Activated T-helper 2 cell treated with anti-CD3 and anti-CD28 coated beads, Interferon-gamma antibody, Interleukin-2, Interleukin-4, amounts not matched to agents 10 μg/mL and 5 μg/mL and 100 μg/mL, durations not matched to agents 14 hours and 24 hours and 36 hours (primary cell): ENCODE measurements around the gene ST3GAL4. TPM values are rescaled to one million over a fixed set of nuclear protein-coding genes. Genes with fewer than 3 reads are reported as not detected.
"Not testable (repeated sequence)": the region's sequence is repeated elsewhere in the genome, so short reads cannot be mapped to it uniquely, and the experiment has no call there.

Source experiments
- DNase-seq: peaks from one replicate; pipeline ENCODE4 v3.0.0; 2021; ENCODE audit warnings: low spot score
- H3K27ac Mint-ChIP-seq: one replicate; pipeline ENCODE4 v1.8.0; 2021; ENCODE audit warnings: mixed read lengths
- H3K27me3 Mint-ChIP-seq: one replicate; pipeline ENCODE4 v1.8.0; 2021; ENCODE audit warnings: low read depth, mixed read lengths
- H3K36me3 Mint-ChIP-seq: one replicate; pipeline ENCODE4 v1.8.0; 2021; ENCODE audit warnings: low read depth, mixed read lengths
- H3K4me1 Mint-ChIP-seq: one replicate; pipeline ENCODE4 v1.8.0; 2021; ENCODE audit warnings: low read depth, mixed read lengths
- H3K4me3 Mint-ChIP-seq: one replicate; pipeline ENCODE4 v1.8.0; 2021; ENCODE audit warnings: low read depth, mild to moderate bottlenecking, moderate library complexity, mixed read lengths
- H3K9me3 Mint-ChIP-seq: one replicate; pipeline ENCODE4 v1.8.0; 2021; ENCODE audit warnings: mixed read lengths
- intact Hi-C: fragments of 100-400 bp; cut with micrococcal nuclease; formaldehyde crosslinking; loops from one replicate; pipeline ENCODE4 v1.15.1; 2023
- total RNA-seq: library from RNA; stranded (reverse); gene quantifications from 2 replicates; pipeline ENCODE4 v1.2.3, GENCODE V29; 2022

The ST3GAL4 gene
- total RNA-seq, 1 donor from 2014 or later, result 14.4 TPM

- H3K9me3 Mint-ChIP-seq, result no peaks in the 10 kb centered on the region
- H3K4me3 Mint-ChIP-seq, result no peak overlapping the region
- H3K4me1 Mint-ChIP-seq, result peaks cover 37% of the 10 kb centered on the region
- no peak for DNase-seq
- H3K27ac Mint-ChIP-seq, result peak overlapping the region; percentile 28
- H3K27me3 Mint-ChIP-seq, result no peaks in the 10 kb centered on the region
- intact Hi-C loops, result no loop called here
- peaks cover 58% of the 10 kb centered on the region for H3K36me3 Mint-ChIP-seq
These were observed 11.1 kb upstream of the ST3GAL4 start for GRCh38 chr11:126344141-126345080.

DNA sequence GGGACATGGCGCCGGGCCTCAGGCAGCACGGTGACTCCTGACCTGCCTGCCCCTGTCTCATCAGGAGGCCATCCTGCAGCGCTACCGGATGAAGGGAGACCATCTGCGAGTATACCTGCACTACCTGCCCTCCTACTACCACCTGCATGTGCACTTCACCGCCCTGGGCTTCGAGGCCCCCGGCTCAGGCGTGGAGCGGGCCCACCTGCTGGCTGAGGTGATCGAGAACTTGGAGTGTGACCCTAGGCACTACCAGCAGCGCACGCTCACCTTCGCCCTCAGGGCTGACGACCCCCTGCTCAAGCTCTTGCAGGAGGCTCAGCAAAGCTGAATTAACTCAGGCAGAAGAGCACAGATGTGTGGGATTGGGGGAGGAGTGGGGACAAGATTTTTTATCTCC, 10.2 kb upstream of the ST3GAL4 start:
- H3K9me3 Mint-ChIP-seq, result no peaks in the 10 kb centered on the region
- peaks cover 37% of the 10 kb centered on the region for H3K4me1 Mint-ChIP-seq
- intact Hi-C loops, result no loop called here
- no peaks in the 10 kb centered on the region for H3K27me3 Mint-ChIP-seq
- no peak overlapping the region for H3K4me3 Mint-ChIP-seq
- H3K36me3 Mint-ChIP-seq, result peaks cover 58% of the 10 kb centered on the region
- DNase-seq, result no peak
- peak overlapping the region; percentile 91 for H3K27ac Mint-ChIP-seq

- intact Hi-C loops, result no loop called here
- H3K36me3 Mint-ChIP-seq, result peaks cover 61% of the 10 kb centered on the region
- peaks cover 41% of the 10 kb centered on the region for H3K4me1 Mint-ChIP-seq
- H3K27me3 Mint-ChIP-seq, result no peaks in the 10 kb centered on the region
- H3K27ac Mint-ChIP-seq, result peak overlapping the region; percentile 91
- H3K9me3 Mint-ChIP-seq, result no peaks in the 10 kb centered on the region
- no peak overlapping the region for H3K4me3 Mint-ChIP-seq
- DNase-seq, result no peak
These were observed 9.5 kb upstream of the ST3GAL4 start for GRCh38 chr11:126345759-126346585.

DNA sequence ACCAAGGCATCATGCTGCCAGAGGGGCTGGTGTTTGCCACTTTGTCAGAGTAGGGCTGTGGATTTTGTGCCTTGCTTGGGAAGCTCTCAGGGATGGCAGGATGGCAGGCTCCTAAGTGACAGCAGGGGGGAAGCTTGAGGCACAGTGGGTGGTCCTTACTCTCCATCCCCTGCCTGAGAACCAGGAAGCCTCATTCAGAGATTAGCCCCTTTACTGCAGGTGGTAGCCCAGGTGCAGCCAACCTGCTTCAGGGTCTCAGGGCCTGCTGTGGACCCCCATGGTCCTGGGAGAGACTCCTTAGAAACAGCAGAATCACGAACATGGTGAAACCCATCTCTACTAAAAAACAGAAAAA, 8.9 kb upstream of the ST3GAL4 start:
- peaks cover 57% of the 10 kb centered on the region for H3K36me3 Mint-ChIP-seq
- no peaks in the 10 kb centered on the region for H3K27me3 Mint-ChIP-seq
- peaks cover 36% of the 10 kb centered on the region for H3K4me1 Mint-ChIP-seq
- H3K27ac Mint-ChIP-seq, result peak overlapping the region; percentile 91
- intact Hi-C loops, result no loop called here
- no peaks in the 10 kb centered on the region for H3K9me3 Mint-ChIP-seq
- no peak for DNase-seq
- no peak overlapping the region for H3K4me3 Mint-ChIP-seq

- H3K27me3 Mint-ChIP-seq, H3K4me3 Mint-ChIP-seq, DNase-seq, H3K27ac Mint-ChIP-seq, H3K9me3 Mint-ChIP-seq, intact Hi-C loops: not testable (repeated sequence)
- Mint-ChIP-seq H3K4me1 (peaks cover 32% of the 10 kb centered on the region), H3K36me3 (peaks cover 53% of the 10 kb centered on the region)
These were observed 8.5 kb upstream of the ST3GAL4 start for GRCh38 chr11:126346946-126347345.

GRCh38 chr11:126347751-126348668, 7.5 kb upstream of the ST3GAL4 start:
- H3K4me3 Mint-ChIP-seq, result no peak overlapping the region
- H3K9me3 Mint-ChIP-seq, result no peaks in the 10 kb centered on the region
- intact Hi-C loops, result no loop called here
- no peak for DNase-seq
- H3K27me3 Mint-ChIP-seq, result no peaks in the 10 kb centered on the region
- H3K36me3 Mint-ChIP-seq, result peaks cover 55% of the 10 kb centered on the region
- peaks cover 35% of the 10 kb centered on the region for H3K4me1 Mint-ChIP-seq
- H3K27ac Mint-ChIP-seq, result peak overlapping the region; percentile 81

DNA sequence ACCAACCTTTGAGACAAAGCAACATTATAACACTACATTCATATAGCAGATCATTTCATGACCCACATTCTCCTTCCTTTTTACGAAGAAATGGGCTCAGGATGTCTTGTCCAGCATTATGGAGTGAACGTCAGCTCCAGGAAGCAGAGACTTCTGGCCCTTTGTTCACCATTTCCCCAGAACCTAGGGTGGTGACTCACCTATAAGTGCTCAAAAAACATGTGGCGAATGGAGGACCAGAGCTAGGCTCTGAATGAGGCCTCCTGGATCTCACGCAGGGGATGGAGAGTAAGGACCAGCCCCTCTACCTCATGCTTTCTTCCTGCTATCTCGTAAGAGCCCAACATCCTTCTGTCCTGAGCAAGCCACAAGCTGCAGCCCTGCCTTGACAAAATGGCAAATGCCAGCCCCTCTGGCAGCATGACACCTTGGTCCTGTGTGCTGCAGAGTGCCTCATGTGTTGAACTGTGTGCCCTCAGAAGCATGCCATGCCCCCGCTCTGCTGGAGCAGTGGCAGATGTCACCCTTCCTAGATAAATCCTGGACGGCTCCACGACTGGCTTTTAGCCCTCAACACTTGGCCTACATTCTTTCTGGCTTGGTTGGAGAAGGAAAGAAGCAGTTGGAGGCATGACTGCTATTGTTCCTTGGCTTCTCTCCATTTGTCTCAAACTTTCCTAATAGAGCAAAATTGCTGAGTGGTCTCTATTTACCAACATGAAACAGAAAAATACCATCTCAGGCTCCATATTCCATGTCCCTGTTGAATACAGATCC, 6.5 kb upstream of the ST3GAL4 start:
- Mint-ChIP-seq H3K27me3 (no peaks in the 10 kb centered on the region), H3K36me3 (peaks cover 56% of the 10 kb centered on the region), H3K4me1 (peaks cover 45% of the 10 kb centered on the region), H3K4me3 (no peak overlapping the region), H3K9me3 (no peaks in the 10 kb centered on the region), H3K27ac (peak overlapping the region; percentile 81)
- intact Hi-C loops, result no loop called here
- DNase-seq, result no peak

DNA sequence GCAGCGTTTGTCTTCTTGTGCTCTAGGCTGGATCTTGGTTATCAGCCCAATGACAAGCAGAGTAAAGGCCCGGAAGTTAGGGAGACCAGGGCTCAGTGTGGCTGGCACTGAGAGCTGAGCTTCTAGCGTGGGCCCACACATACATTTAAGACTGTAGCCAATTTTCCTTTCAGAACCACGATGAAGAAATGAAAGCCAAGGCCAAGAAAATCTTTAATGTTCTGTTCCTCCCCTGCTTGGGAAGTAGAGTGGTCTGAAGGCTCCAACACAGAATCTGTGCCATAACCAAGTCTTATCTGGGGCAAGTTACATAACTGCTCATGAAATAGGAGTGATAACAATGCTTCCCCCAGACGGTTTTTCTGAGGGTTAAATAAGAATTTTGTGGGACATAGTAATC, 4.7 kb upstream of the ST3GAL4 start:
- peaks cover 50% of the 10 kb centered on the region for H3K4me1 Mint-ChIP-seq
- peak overlapping the region; percentile 13 for H3K27ac Mint-ChIP-seq
- DNase-seq, result no peak
- intact Hi-C loops, result loop anchor here (5.0 kb wide), 2 partner anchors 49 to 139 kb away; partner anchors contain the start of genes DCPS, FAM118B and RPUSD4
- H3K27me3 Mint-ChIP-seq, result no peaks in the 10 kb centered on the region
- H3K9me3 Mint-ChIP-seq, result no peaks in the 10 kb centered on the region
- peaks cover 51% of the 10 kb centered on the region for H3K36me3 Mint-ChIP-seq
- H3K4me3 Mint-ChIP-seq, result no peak overlapping the region

- no peak for DNase-seq
- Mint-ChIP-seq H3K27ac (peak overlapping the region; percentile 94), H3K27me3 (no peaks in the 10 kb centered on the region), H3K9me3 (no peaks in the 10 kb centered on the region), H3K36me3 (peaks cover 45% of the 10 kb centered on the region), H3K4me1 (peaks cover 45% of the 10 kb centered on the region), H3K4me3 (peak overlapping the region; percentile 64)
- intact Hi-C loops, result loop anchor here (2.0 to 5.0 kb wide), 3 partner anchors 35 to 140 kb away; partner anchors contain the start of genes DCPS, FAM118B and RPUSD4
These were observed 3.3 kb upstream of the ST3GAL4 start for GRCh38 chr11:126352163-126352562.

- Mint-ChIP-seq H3K27ac (peak overlapping the region; percentile 94), H3K27me3 (no peaks in the 10 kb centered on the region), H3K9me3 (no peaks in the 10 kb centered on the region), H3K36me3 (peaks cover 38% of the 10 kb centered on the region), H3K4me3 (peak overlapping the region; percentile 64), H3K4me1 (peaks cover 44% of the 10 kb centered on the region)
- intact Hi-C loops, result loop anchor here (1.0 to 5.0 kb wide), 5 partner anchors 36 to 141 kb away; partner anchors contain the start of genes DCPS, FAM118B, FOXRED1 and RPUSD4
- DNase-seq, result no peak
These were observed 2.3 kb upstream of the ST3GAL4 start for GRCh38 chr11:126352934-126353801.
